Neural cell (in vitro differentiated cells): ENCODE results near the gene MOCOS. TPM values are rescaled to one million over a fixed set of nuclear protein-coding genes. Genes with fewer than 3 reads are reported as not detected.

ENCODE experiments used
- H2AFZ ChIP-seq: fragments of 200-600, 300-800 bp; sonication (generic), shearing (Covaris generic); 2 replicates; pipeline ENCODE4 v1.6.0; 2014; ENCODE audit warnings: low read depth, mild to moderate bottlenecking, antibody characterized with exemption, low read length, moderate library complexity
- H3F3A ChIP-seq: fragments of 200-600 bp; shearing (Covaris generic); 2 replicates; pipeline ENCODE4 v1.6.1; 2016; ENCODE audit warnings: mild to moderate bottlenecking, moderate library complexity, mixed read lengths, antibody characterized with exemption, low read length; ENCODE audit not compliant: insufficient read depth, poor library complexity, severe bottlenecking
- H3K27ac ChIP-seq: fragments of 200-600, 300-800 bp; sonication (generic), shearing (Covaris generic); 2 replicates; pipeline ENCODE4 v1.5.1; 2014; ENCODE audit warnings: mild to moderate bottlenecking, low read length, moderate library complexity
- H3K27me3 ChIP-seq: fragments of 300-800, 200-600 bp; sonication (generic), shearing (Covaris generic); 2 replicates; pipeline ENCODE4 v1.6.0; 2014; ENCODE audit warnings: mild to moderate bottlenecking, low read depth, low read length, moderate library complexity; ENCODE audit not compliant: insufficient read depth
- H3K36me3 ChIP-seq: fragments of 300-800, 200-600 bp; sonication (generic), shearing (Covaris generic); 2 replicates; pipeline ENCODE4 v1.5.1; 2014; ENCODE audit warnings: mild to moderate bottlenecking, antibody characterized with exemption, low read length, moderate library complexity; ENCODE audit not compliant: insufficient read depth
- H3K4me2 ChIP-seq: fragments of 300-800, 200-600 bp; sonication (generic), shearing (Covaris generic); 2 replicates; pipeline ENCODE4 v1.6.0; 2014; ENCODE audit warnings: mild to moderate bottlenecking, low read length
- H3K4me3 ChIP-seq: fragments of 300-800, 200-600 bp; sonication (generic), shearing (Covaris generic); 2 replicates; pipeline ENCODE4 v1.5.1; 2014; ENCODE audit warnings: mild to moderate bottlenecking, low read length, moderate library complexity
- H3K79me2 ChIP-seq: fragments of 200-600 bp; shearing (Covaris generic); replicated peaks from 2 replicates; pipeline ENCODE4 v1.6.0; 2014; ENCODE audit warnings: mild to moderate bottlenecking, low read length, moderate library complexity; ENCODE audit not compliant: insufficient read depth
- H3K9ac ChIP-seq: fragments of 300-800, 200-600 bp; sonication (generic), shearing (Covaris generic); 2 replicates; pipeline ENCODE4 v1.6.1; 2016; ENCODE audit warnings: mild to moderate bottlenecking, low read length, mixed read lengths
- H3K9me2 ChIP-seq: fragments of 200-600 bp; shearing (Covaris generic); 2 replicates; pipeline ENCODE4 v1.6.1; 2016; ENCODE audit warnings: mild to moderate bottlenecking, low read length, mixed read lengths; ENCODE audit not compliant: insufficient read depth
- H3K9me3 ChIP-seq: fragments of 200-600, 300-800 bp; sonication (generic), shearing (Covaris generic); 2 replicates; pipeline ENCODE4 v1.6.1; 2016; ENCODE audit warnings: mild to moderate bottlenecking, mixed run types, low read length, moderate library complexity, mixed read lengths
- H4K20me1 ChIP-seq: fragments of 200-600 bp; shearing (Covaris generic); 2 replicates; pipeline ENCODE4 v1.6.1; 2016; ENCODE audit warnings: mild to moderate bottlenecking, mixed run types; ENCODE audit not compliant: insufficient read depth
- CTCF ChIP-seq: fragments of 450-650 bp; IDR thresholded peaks from 2 replicates; pipeline ENCODE4 v1.5.1; 2014; ENCODE audit warnings: antibody characterized with exemption, mild to moderate bottlenecking, moderate library complexity; ENCODE audit not compliant: poor library complexity, severe bottlenecking
- EP300 ChIP-seq: fragments of 450-650 bp; conservative IDR thresholded peaks from 2 replicates; pipeline ENCODE4 v1.6.1; 2014; ENCODE audit warnings: antibody characterized with exemption, mild to moderate bottlenecking, moderate library complexity; ENCODE audit not compliant: poor library complexity, severe bottlenecking
- EZH2 ChIP-seq: fragments of 200-600, 300-800 bp; shearing (Covaris generic), sonication (generic); IDR thresholded peaks from 2 replicates; pipeline ENCODE4 v1.6.1; 2014; ENCODE audit warnings: antibody characterized with exemption, low read length, borderline replicate concordance, mild to moderate bottlenecking; ENCODE audit not compliant: insufficient read depth, poor library complexity, severe bottlenecking
- MXI1 ChIP-seq: fragments of 450-650 bp; conservative IDR thresholded peaks from 2 replicates; pipeline ENCODE4 v1.6.1; 2014; ENCODE audit warnings: antibody characterized with exemption, mild to moderate bottlenecking; ENCODE audit not compliant: poor library complexity, severe bottlenecking
- POLR2AphosphoS5 ChIP-seq: IDR thresholded peaks from 2 replicates; pipeline ENCODE4 v1.6.1; 2012
- RAD21 ChIP-seq: fragments of 450-650 bp; conservative IDR thresholded peaks from 2 replicates; pipeline ENCODE4 v1.6.1; 2014; ENCODE audit warnings: antibody characterized with exemption, mild to moderate bottlenecking, moderate library complexity
- SMC3 ChIP-seq: fragments of 450-650 bp; conservative IDR thresholded peaks from 2 replicates; pipeline ENCODE4 v1.6.1; 2014; ENCODE audit warnings: antibody characterized with exemption, mild to moderate bottlenecking, moderate library complexity; ENCODE audit not compliant: poor library complexity
- TAF1 ChIP-seq: IDR thresholded peaks from 2 replicates; pipeline ENCODE4 v1.6.1; 2012; ENCODE audit warnings: low read depth
- polyA plus RNA-seq: library from polyadenylated mRNA; depleted of rRNA; stranded (reverse); fragments of >200 nt; gene quantifications from 2 replicates; pipeline ENCODE4 v1.2.3, GENCODE V29; 2014
- TF ChIP-seq, protein P1 (sequence below): IDR thresholded peaks from 2 replicates; pipeline ENCODE4 v1.6.1; 2012; ENCODE audit warnings: borderline replicate concordance

Gene MOCOS
- polyA plus RNA-seq, 1 donor from 2014 or later, result not detected

- no peaks in the 10 kb centered on the region for H4K20me1 ChIP-seq
- H3K27me3 ChIP-seq, result no peaks in the 10 kb centered on the region
- H3K9ac ChIP-seq, result no peak overlapping the region
- H3F3A ChIP-seq, result no peaks in the 10 kb centered on the region
- no peak overlapping the region for H3K4me2 ChIP-seq
- no peak overlapping the region for H2AFZ ChIP-seq
- H3K9me3 ChIP-seq, result no peaks in the 10 kb centered on the region
- TF ChIP-seq EP300, result no peak
- TF ChIP-seq, protein P1, sequence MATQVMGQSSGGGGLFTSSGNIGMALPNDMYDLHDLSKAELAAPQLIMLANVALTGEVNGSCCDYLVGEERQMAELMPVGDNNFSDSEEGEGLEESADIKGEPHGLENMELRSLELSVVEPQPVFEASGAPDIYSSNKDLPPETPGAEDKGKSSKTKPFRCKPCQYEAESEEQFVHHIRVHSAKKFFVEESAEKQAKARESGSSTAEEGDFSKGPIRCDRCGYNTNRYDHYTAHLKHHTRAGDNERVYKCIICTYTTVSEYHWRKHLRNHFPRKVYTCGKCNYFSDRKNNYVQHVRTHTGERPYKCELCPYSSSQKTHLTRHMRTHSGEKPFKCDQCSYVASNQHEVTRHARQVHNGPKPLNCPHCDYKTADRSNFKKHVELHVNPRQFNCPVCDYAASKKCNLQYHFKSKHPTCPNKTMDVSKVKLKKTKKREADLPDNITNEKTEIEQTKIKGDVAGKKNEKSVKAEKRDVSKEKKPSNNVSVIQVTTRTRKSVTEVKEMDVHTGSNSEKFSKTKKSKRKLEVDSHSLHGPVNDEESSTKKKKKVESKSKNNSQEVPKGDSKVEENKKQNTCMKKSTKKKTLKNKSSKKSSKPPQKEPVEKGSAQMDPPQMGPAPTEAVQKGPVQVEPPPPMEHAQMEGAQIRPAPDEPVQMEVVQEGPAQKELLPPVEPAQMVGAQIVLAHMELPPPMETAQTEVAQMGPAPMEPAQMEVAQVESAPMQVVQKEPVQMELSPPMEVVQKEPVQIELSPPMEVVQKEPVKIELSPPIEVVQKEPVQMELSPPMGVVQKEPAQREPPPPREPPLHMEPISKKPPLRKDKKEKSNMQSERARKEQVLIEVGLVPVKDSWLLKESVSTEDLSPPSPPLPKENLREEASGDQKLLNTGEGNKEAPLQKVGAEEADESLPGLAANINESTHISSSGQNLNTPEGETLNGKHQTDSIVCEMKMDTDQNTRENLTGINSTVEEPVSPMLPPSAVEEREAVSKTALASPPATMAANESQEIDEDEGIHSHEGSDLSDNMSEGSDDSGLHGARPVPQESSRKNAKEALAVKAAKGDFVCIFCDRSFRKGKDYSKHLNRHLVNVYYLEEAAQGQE, result no peak
- no peaks in the 10 kb centered on the region for H3K36me3 ChIP-seq
- H3K4me3 ChIP-seq, result no peak overlapping the region
- no peaks in the 10 kb centered on the region for H3K9me2 ChIP-seq
- H3K79me2 ChIP-seq, result peaks cover 18% of the 10 kb centered on the region
- H3K27ac ChIP-seq, result no peak overlapping the region
Observed at GRCh38 chr18:36311026-36311570, 123.8 kb downstream of the MOCOS start.

DNA sequence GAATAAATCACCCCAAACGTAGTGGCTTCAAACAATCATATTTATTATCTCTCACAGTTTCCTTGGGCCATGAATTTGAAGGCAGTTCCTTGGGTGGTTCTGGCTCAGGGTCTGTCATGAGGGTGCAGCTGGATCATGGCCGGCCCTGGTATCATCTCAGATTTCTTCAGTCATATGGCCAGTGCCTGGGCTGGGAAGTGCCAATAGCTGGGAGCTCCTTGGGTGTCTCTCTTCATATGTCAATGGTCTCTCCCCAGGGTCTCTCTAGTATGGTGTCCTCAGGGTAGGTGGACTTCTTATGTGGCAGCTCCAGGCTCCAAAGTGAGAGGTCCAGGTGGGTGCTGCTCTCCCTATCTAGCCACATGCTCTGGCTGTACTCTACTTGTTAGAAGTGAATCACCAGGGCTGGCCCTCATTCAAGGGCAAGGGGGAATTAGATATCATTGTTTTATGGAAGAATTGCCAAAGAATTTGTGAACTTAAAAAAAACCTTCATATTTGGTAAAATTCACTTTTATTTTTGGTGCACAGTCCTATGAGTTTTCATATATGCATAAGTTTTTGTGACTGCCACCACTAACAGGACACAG, 125.6 kb downstream of the MOCOS start:
- Histone ChIP-seq H3K27me3 (no peaks in the 10 kb centered on the region), H3K9me2 (no peaks in the 10 kb centered on the region), H3K9ac (no peak overlapping the region), H3K36me3 (no peaks in the 10 kb centered on the region), H2AFZ (no peak overlapping the region), H3K4me3 (no peak overlapping the region), H3F3A (no peaks in the 10 kb centered on the region), H3K9me3 (no peaks in the 10 kb centered on the region), H3K79me2 (peaks cover 16% of the 10 kb centered on the region), H4K20me1 (no peaks in the 10 kb centered on the region), H3K4me2 (no peak overlapping the region), H3K27ac (no peak overlapping the region)
- TF ChIP-seq SMC3 (no peak), CTCF (no peak), MXI1 (no peak)

GRCh38 chr18:36314098-36314497, 126.8 kb downstream of the MOCOS start:
- no peak overlapping the region for H3K9ac ChIP-seq
- peaks cover 9% of the 10 kb centered on the region for H3K79me2 ChIP-seq

More at GRCh38 chr18:36314098-36314497, 126.8 kb downstream of the MOCOS start:
- Histone ChIP-seq H3K4me3 (no peak overlapping the region), H3F3A (no peaks in the 10 kb centered on the region), H3K36me3 (no peaks in the 10 kb centered on the region), H3K27me3 (no peaks in the 10 kb centered on the region), H3K27ac (no peak overlapping the region), H3K4me2 (no peak overlapping the region), H3K9me2 (no peaks in the 10 kb centered on the region), H2AFZ (no peak overlapping the region), H4K20me1 (no peaks in the 10 kb centered on the region), H3K9me3 (no peaks in the 10 kb centered on the region)
- TF ChIP-seq SMC3 (no peak), EP300 (no peak), EZH2 (no peak), RAD21 (no peak), MXI1 (no peak), CTCF (no peak), TAF1 (no peak), POLR2AphosphoS5 (no peak)
- TF ChIP-seq, protein P1, result no peak
